AG10803 (cell line): Measurements from ENCODE around the gene MCM7.

ENCODE experiments used
- DNase-seq: peaks from one replicate; pipeline ENCODE4 v3.0.0; 2010; ENCODE audit warnings: low read depth
- H3K4me3 ChIP-seq: 2 replicates; pipeline ENCODE4 v1.5.1; 2011; ENCODE audit warnings: mild to moderate bottlenecking, low read length, control low read depth
- TF ChIP-seq, protein P1 (sequence below): conservative IDR thresholded peaks from 2 replicates; pipeline ENCODE4 v1.5.1; 2011; ENCODE audit warnings: mild to moderate bottlenecking, low read length, control low read depth, inconsistent platforms

MCM7 gene

DNA sequence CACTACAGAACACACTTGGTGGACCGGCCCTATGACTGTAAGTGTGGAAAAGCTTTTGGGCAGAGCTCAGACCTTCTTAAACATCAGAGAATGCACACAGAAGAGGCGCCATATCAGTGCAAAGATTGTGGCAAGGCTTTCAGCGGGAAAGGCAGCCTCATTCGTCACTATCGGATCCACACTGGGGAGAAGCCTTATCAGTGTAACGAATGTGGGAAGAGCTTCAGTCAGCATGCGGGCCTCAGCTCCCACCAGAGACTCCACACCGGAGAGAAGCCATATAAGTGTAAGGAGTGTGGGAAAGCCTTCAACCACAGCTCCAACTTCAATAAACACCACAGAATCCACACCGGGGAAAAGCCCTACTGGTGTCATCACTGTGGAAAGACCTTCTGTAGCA, 37.0 kb downstream of the MCM7 start:
- H3K4me3 ChIP-seq, result no peak overlapping the region
- TF ChIP-seq, protein P1, sequence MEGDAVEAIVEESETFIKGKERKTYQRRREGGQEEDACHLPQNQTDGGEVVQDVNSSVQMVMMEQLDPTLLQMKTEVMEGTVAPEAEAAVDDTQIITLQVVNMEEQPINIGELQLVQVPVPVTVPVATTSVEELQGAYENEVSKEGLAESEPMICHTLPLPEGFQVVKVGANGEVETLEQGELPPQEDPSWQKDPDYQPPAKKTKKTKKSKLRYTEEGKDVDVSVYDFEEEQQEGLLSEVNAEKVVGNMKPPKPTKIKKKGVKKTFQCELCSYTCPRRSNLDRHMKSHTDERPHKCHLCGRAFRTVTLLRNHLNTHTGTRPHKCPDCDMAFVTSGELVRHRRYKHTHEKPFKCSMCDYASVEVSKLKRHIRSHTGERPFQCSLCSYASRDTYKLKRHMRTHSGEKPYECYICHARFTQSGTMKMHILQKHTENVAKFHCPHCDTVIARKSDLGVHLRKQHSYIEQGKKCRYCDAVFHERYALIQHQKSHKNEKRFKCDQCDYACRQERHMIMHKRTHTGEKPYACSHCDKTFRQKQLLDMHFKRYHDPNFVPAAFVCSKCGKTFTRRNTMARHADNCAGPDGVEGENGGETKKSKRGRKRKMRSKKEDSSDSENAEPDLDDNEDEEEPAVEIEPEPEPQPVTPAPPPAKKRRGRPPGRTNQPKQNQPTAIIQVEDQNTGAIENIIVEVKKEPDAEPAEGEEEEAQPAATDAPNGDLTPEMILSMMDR, result no peak
- no peak for DNase-seq

DNA sequence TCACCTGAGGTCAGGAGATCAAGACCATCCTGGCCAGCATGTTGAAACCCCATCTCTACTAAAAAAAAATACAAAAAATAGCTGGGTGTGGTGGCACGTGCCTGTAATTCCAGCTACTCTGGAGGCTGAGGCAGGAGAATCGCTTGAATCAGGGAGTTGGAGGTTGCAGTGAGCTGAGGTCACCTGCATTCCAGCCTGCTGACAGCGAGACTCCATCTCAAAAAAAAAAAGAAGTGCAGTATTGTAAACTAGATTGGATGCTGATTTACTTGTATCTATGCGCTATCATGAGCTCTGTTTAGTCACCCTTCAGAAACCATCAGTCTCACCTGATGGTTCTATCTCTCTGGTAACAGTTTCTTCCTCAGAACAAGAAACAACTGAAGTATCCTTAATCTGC, 37.8 kb downstream of the MCM7 start:
- no peak overlapping the region for H3K4me3 ChIP-seq
- DNase-seq, result no peak
- TF ChIP-seq, protein P1, result no peak

DNA sequence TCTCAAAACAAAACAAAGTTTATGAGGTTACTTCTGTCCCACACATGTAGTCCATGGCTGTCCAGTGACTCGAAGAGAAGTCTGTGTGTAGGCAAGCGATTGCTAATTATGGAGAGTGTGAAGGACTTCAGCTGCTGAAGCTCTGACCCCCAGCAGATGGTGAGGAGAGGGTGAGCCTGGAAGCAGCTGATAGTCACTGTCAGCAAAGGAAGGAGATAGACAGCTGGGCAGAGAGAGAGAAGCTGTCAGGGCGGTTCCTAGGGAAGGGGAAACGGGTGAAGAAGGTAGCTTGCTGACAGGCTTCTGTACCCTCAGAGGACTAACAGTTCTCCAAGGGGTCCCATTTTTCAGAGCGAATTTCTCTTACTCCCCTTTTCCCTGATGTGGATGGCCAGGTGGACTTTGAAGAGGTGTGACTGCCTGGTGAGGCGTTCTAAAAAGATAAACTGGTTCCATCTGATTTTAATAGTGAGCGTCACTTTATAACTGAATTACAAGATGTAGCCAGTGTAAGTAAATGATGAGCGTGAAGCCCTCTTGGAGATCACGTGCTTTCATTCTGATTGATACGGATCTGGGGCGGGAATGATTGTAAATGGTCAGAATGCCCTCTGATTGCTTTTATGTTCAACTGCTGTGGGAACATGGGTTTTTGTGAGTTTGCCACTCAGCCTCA, 39.5 kb downstream of the MCM7 start:
- no peak overlapping the region for H3K4me3 ChIP-seq
- TF ChIP-seq, protein P1, result no peak
- DNase-seq, result no peak

DNA sequence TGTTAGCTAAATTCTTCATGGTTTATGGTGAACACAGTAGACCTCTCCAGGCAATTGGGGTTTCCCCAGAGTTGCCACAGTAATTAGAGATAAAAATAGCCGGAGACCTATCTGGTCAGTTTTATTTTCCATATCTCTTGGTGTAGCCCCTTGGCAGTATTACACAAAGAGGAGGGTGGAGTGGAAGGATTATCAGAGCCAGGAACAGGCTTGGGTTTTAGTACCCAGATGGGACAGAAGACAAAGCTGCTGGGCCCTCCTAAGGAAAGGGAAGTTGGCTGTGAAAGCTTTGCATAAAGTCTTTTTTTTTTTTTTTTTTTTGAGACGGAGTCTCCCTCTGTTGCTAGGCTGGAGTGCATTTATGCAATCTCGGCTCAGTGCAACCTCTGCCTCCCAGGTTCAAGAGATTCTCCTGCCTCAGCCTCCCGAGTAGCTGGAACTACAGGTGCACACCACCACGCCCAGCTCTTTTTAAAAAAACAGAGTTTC, 41.9 kb downstream of the MCM7 start:
- TF ChIP-seq, protein P1, result no peak
- no peak for DNase-seq
- H3K4me3 ChIP-seq, result no peak overlapping the region

DNA sequence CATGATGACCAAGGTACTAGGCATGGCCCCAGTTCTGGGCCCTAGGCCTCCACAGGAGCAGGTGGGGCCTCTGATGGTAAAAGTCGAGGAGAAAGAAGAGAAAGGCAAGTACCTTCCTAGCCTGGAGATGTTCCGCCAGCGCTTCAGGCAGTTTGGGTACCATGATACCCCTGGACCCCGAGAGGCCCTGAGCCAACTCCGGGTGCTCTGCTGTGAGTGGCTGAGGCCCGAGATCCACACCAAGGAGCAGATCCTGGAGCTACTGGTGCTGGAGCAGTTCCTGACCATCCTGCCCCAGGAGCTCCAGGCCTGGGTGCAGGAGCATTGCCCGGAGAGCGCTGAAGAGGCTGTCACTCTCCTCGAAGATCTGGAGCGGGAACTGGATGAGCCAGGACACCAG, 44.2 kb downstream of the MCM7 start:
- H3K4me3 ChIP-seq, result no peak overlapping the region
- DNase-seq, result no peak
- TF ChIP-seq, protein P1, result no peak

DNA sequence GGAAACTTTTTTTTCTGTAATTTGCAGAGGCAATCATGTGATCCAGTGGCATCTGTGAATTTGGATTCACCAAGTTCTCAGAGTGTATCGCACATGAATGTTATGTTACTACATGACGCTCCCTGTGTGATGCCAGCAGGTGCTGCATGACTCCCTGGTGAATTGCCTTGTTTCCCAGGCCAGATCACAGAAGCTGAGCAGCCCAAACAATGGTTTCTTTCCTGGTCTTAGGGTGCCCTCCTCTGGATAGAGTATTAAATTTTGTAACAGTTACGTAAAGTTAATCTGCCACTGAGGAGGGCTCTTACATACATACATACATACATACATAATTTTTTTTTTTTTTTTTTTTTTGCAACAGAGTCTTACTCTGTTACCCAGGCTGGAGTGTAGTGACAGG, 48.0 kb downstream of the MCM7 start:
- H3K4me3 ChIP-seq, result no peak overlapping the region
- TF ChIP-seq, protein P1, result peak; percentile 43
- peak; percentile 72 for DNase-seq

DNA sequence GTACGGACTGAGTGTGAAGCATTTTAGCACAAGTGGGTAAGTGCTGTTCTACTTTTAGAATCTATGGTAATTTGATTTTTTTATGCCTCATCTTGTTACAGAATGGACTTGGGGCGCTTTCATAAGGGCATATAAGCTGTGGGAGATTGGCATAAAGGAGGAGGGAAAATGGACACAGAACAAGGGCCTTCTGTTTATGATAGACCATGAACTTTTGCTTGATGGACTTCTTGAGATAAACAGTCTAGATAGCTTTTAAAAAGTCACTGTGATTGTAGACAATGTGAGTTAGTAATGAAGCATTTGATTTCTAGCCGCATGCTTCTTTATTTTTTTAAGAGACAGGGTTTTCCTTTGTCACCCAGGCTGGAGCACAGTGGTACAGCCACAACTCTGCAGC, 49.6 kb downstream of the MCM7 start:
- TF ChIP-seq, protein P1, result no peak
- no peak for DNase-seq
- no peak overlapping the region for H3K4me3 ChIP-seq
